Activated naive CD4-positive, alpha-beta T cell treated with anti-CD3 and anti-CD28 coated beads, Interleukin-2, amount 50 U/mL, for 24 hours (primary cell): ENCODE results near the gene ANKRD13A.

Source experiments
- H3K27ac Mint-ChIP-seq: one replicate; pipeline ENCODE4 v1.8.0; 2021; ENCODE audit warnings: mild to moderate bottlenecking, mixed read lengths
- H3K27me3 Mint-ChIP-seq: one replicate; pipeline ENCODE4 v1.8.0; 2021; ENCODE audit warnings: mixed read lengths
- H3K36me3 Mint-ChIP-seq: one replicate; pipeline ENCODE4 v1.8.0; 2021; ENCODE audit warnings: mixed read lengths
- H3K4me1 Mint-ChIP-seq: one replicate; pipeline ENCODE4 v1.8.0; 2021; ENCODE audit warnings: mixed read lengths
- H3K4me3 Mint-ChIP-seq: one replicate; pipeline ENCODE4 v1.8.0; 2021; ENCODE audit warnings: mild to moderate bottlenecking, mixed read lengths
- H3K9me3 Mint-ChIP-seq: one replicate; pipeline ENCODE4 v1.8.0; 2021; ENCODE audit warnings: mixed read lengths

The ANKRD13A gene

DNA sequence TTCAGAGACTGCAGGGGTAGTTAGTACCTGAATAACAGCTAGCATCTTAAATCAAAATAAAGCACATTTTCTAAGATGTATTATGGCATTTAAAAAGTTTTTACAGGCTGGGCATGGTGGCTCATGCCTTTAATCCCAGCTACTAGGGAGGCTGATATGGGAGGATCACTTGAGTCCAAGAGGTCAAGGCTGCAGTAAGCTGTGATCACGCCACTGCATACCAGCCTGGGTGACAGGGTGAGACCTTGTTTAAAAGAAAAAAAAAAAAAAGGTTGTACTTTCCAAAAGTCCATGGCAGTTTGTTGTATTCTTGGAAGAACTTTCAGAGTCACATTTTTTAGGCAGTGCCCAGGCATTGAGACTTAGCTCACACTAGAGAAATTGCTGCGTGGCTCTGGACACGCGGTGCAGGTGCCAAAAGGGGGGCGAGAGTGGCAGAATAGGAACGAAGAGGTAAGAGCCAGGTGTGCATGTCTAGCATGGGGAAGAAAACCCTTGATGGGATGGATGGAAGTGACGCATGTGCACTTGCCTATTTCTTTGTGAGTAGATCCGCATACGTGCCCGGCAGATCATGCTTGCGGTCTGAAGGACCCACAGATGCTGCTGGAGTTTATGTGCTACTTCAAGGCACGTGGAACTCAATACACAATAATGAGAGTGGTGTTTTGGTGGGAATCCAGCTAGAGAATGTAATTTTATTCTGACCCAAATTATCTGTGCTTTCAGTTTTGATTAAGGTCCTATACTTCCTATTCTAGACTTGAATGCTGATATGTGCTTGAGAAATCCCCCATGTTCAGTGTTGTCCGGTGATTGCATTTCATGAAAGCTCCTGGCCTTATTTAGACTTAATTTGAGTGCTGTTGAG is 11.9 kb downstream of the ANKRD13A start:
- no peaks in the 10 kb centered on the region for H3K27me3 Mint-ChIP-seq
- H3K36me3 Mint-ChIP-seq: peaks cover 6% of the 10 kb centered on the region
- peak overlapping the region; percentile 57 for H3K27ac Mint-ChIP-seq
- H3K4me3 Mint-ChIP-seq: no peak overlapping the region
- peaks cover 65% of the 10 kb centered on the region for H3K4me1 Mint-ChIP-seq
- no peaks in the 10 kb centered on the region for H3K9me3 Mint-ChIP-seq

DNA sequence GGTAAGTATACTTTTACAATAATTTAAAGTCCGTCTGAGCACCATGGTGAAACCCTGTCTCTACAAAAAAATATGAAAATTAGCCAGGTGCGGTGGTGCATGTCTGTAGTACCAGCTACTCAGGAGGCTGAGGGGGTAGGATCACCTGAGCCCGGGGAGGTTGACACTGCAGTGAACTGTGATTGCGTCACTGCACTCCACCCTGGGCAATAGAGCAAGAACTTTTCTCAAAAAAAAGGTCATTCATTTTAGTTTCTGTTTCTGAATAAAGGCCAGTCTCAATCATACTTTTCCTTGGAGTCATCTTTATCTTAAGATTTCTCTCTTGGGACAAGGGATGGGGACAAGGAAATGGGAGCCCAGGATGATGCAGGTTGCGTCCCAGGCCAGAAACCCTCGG is 12.9 kb downstream of the ANKRD13A start:
- H3K4me1 Mint-ChIP-seq: peaks cover 55% of the 10 kb centered on the region
- no peak overlapping the region for H3K4me3 Mint-ChIP-seq
- H3K27ac Mint-ChIP-seq: no peak overlapping the region
- H3K27me3 Mint-ChIP-seq: no peaks in the 10 kb centered on the region
- H3K9me3 Mint-ChIP-seq: no peaks in the 10 kb centered on the region
- peaks cover 6% of the 10 kb centered on the region for H3K36me3 Mint-ChIP-seq

- H3K4me3 Mint-ChIP-seq: no peak overlapping the region
- no peaks in the 10 kb centered on the region for H3K27me3 Mint-ChIP-seq
- H3K9me3 Mint-ChIP-seq: no peaks in the 10 kb centered on the region
- H3K36me3 Mint-ChIP-seq: peaks cover 6% of the 10 kb centered on the region
- peak overlapping the region; percentile 20 for H3K27ac Mint-ChIP-seq
- peaks cover 54% of the 10 kb centered on the region for H3K4me1 Mint-ChIP-seq
Measured at GRCh38 chr12:110012659-110013058, 13.4 kb downstream of the ANKRD13A start.

DNA sequence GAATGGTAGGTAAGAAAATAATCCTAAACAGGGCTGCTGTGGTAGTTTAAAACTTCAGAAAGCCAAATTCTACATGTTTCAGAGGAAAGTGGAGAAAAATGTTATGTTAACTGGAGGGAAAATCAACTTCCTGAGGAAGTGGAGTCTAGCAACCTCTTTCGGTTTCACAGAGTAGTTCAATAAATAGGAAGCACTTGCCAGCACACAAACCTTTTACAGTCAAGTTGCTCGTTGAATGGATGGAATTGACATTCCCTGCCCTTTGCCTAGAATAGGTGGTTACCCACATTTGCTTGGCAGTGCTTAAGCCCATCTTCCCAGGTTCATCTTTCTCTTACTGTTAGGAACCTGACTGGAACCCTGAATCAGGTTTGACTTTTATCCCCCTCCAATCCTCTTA is 15.9 kb downstream of the ANKRD13A start:
- H3K4me1 Mint-ChIP-seq: peaks cover 39% of the 10 kb centered on the region
- H3K27me3 Mint-ChIP-seq: no peaks in the 10 kb centered on the region
- no peaks in the 10 kb centered on the region for H3K9me3 Mint-ChIP-seq
- H3K4me3 Mint-ChIP-seq: peak overlapping the region; percentile 26
- H3K36me3 Mint-ChIP-seq: peaks cover 6% of the 10 kb centered on the region
- peak overlapping the region; percentile 68 for H3K27ac Mint-ChIP-seq

DNA sequence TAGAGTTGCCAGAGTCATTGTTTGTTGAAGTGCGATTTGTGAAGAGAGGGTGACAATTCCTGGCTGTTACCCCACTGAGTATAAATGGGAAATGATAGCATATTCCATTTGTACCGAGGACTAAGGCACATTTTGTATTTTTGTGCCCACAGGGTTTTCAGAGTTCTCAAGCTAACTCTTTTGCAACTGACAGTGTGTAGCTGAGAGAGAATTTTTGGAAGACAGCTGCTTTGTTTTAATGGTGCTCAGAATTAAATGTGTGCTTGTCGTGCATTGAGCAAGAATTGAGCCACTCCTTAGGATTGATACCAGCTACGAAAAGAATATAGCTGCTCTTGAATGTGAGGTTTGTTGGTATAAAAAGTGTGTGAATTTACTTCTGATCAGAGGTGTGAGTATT is 21.7 kb downstream of the ANKRD13A start:
- no peak overlapping the region for H3K27ac Mint-ChIP-seq
- H3K9me3 Mint-ChIP-seq: no peaks in the 10 kb centered on the region
- H3K4me1 Mint-ChIP-seq: no peaks in the 10 kb centered on the region
- H3K4me3 Mint-ChIP-seq: no peak overlapping the region
- peaks cover 9% of the 10 kb centered on the region for H3K36me3 Mint-ChIP-seq
- no peaks in the 10 kb centered on the region for H3K27me3 Mint-ChIP-seq

DNA sequence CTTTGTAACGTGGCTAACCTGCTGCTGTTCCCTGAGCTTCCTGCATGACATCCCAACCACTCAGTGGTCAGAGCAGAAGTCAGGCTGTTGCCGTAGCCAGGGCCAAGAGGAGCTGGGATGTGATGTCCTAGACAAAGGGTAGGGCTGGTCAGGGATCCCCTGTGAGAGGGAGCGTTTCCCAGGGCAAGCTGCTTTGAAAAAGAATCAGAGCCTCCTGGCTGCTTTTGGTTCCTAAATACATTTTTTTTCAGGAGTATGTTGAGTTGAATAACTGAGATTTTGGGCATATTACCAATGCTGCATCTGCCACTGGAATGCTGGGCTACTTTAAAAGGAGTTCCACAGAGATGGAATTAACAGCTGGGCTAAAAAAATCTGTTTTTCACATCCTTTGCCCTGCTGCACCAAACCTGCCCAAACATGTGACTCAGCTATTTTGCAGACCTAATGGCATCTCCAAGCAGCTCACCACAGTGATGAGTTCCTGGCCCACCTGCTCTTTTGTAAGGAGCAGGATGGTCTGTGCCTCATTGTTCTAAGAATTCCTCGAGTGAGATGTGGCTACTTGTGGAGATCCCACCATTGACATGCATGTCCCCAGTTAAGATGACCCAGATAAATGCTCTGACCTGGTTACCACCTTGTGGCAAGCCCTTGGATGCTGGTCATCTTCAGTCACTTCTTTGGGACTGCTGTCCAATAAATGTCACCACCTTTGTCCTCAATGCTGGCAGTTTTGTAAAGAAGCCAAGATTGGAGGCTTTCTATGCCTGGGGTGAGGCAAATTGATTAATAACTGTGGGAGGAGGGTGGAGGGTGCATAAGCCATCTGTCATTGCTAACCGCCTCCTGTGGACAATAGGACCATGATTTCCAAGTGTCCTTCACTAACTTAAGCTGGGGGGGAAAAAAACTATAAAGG is 24.1 kb downstream of the ANKRD13A start:
- Mint-ChIP-seq H3K27ac (no peak overlapping the region), H3K4me1 (peaks cover 6% of the 10 kb centered on the region), H3K27me3 (no peaks in the 10 kb centered on the region), H3K36me3 (peaks cover 12% of the 10 kb centered on the region), H3K4me3 (no peak overlapping the region), H3K9me3 (no peaks in the 10 kb centered on the region)

DNA sequence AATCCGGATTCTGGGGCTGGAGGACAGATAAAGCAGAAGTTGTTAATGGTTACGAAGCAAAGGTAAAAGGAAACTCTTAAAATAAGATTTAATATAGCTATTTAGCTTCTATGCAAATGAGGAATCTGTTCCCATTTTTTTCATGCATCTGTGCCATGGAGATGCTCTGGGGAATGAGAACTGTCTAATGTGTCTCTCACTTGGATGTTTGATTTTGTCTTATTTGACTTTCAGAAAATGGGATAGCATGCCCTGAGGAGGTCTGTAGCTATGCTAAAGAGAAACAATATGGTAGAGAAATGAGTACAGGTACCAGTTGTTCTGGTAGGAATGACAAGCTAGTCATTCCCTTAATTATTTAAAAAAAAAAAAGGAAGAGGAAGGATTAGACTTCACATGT is 24.8 kb downstream of the ANKRD13A start:
- H3K36me3 Mint-ChIP-seq: peaks cover 10% of the 10 kb centered on the region
- no peak overlapping the region for H3K4me3 Mint-ChIP-seq
- H3K9me3 Mint-ChIP-seq: no peaks in the 10 kb centered on the region
- no peak overlapping the region for H3K27ac Mint-ChIP-seq
- H3K4me1 Mint-ChIP-seq: peaks cover 6% of the 10 kb centered on the region
- no peaks in the 10 kb centered on the region for H3K27me3 Mint-ChIP-seq

GRCh38 chr12:110028323-110028722 is 29.1 kb downstream of the ANKRD13A start:
- H3K9me3 Mint-ChIP-seq: no peaks in the 10 kb centered on the region
- H3K4me1 Mint-ChIP-seq: peaks cover 6% of the 10 kb centered on the region
- H3K27me3 Mint-ChIP-seq: no peaks in the 10 kb centered on the region
- peaks cover 6% of the 10 kb centered on the region for H3K36me3 Mint-ChIP-seq
- H3K27ac Mint-ChIP-seq: no peak overlapping the region
- H3K4me3 Mint-ChIP-seq: no peak overlapping the region

DNA sequence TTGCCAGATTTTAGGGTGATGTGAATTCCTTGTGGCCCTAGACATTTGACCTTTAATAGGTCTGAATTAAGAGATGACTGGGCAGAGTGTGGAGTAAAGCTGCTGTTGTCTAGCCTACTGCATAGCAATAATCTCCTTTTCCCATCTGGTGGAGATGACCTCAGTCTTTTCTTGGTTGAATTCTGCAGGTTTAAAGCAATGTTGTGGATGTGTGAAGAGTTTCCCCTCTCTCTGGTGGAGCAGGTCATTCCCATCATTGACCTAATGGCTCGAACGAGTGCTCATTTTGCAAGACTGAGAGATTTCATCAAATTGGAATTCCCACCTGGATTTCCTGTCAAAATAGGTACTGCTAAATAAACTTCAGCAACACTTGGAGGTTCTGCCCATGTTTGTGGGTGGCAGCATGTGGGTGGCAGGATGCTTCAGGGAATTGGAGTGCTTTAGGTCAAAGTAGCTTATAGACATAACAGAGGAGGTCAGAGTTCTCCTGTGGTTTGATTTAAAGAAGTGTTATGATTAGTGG is 30.1 kb downstream of the ANKRD13A start:
- H3K4me3 Mint-ChIP-seq: no peak overlapping the region
- H3K9me3 Mint-ChIP-seq: no peaks in the 10 kb centered on the region
- H3K27me3 Mint-ChIP-seq: no peaks in the 10 kb centered on the region
- H3K27ac Mint-ChIP-seq: no peak overlapping the region
- peaks cover 6% of the 10 kb centered on the region for H3K4me1 Mint-ChIP-seq
- H3K36me3 Mint-ChIP-seq: peaks cover 8% of the 10 kb centered on the region

GRCh38 chr12:110033888-110034287 is 34.7 kb downstream of the ANKRD13A start:
- Mint-ChIP-seq H3K4me1 (peaks cover 4% of the 10 kb centered on the region), H3K36me3 (peaks cover 20% of the 10 kb centered on the region), H3K27me3 (no peaks in the 10 kb centered on the region), H3K4me3 (no peak overlapping the region), H3K27ac (peak overlapping the region; percentile 23), H3K9me3 (no peaks in the 10 kb centered on the region)

DNA sequence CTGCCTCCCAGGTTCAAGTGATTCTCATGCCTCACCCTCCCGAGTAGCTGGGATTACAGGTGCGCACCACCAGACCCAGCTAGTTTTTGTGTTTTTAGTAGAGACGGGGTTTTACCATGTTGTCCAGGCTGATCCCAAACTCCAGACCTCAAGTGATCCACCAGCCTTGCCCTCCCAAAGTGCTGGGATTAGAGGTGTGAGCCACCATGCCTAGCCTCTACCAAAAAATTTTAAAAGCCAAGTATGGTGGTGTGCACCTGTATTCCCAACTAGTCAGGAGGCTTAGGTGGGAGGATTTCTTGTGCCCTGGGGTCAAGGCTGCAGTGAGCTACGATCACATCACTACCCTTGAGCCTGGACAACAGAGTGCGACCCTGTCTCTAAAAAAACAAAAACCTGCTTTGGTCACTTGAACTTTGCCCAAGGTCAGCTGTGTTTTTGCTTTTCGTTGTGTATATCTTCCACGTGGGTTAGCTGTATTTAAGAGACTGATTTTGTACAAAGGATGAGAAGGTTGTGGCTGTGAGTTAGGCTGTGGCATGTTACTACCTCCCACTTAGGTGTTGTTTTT is 36.4 kb downstream of the ANKRD13A start:
- Mint-ChIP-seq H3K27ac (peak overlapping the region; percentile 76), H3K36me3 (peaks cover 20% of the 10 kb centered on the region), H3K4me1 (peaks cover 20% of the 10 kb centered on the region), H3K4me3 (no peak overlapping the region), H3K9me3 (no peaks in the 10 kb centered on the region), H3K27me3 (no peaks in the 10 kb centered on the region)

GRCh38 chr12:110037315-110037714 is 38.1 kb downstream of the ANKRD13A start:
- no peaks in the 10 kb centered on the region for H3K27me3 Mint-ChIP-seq
- no peak overlapping the region for H3K4me3 Mint-ChIP-seq
- peaks cover 22% of the 10 kb centered on the region for H3K4me1 Mint-ChIP-seq
- peaks cover 20% of the 10 kb centered on the region for H3K36me3 Mint-ChIP-seq
- no peak overlapping the region for H3K27ac Mint-ChIP-seq
- no peaks in the 10 kb centered on the region for H3K9me3 Mint-ChIP-seq

GRCh38 chr12:110038741-110039084 is 39.5 kb downstream of the ANKRD13A start:
- Mint-ChIP-seq H3K27ac (peak overlapping the region; percentile 75), H3K36me3 (peaks cover 17% of the 10 kb centered on the region), H3K4me1 (peaks cover 33% of the 10 kb centered on the region), H3K9me3 (no peaks in the 10 kb centered on the region), H3K4me3 (no peak overlapping the region), H3K27me3 (no peaks in the 10 kb centered on the region)

GRCh38 chr12:110039085-110039807 is 40.0 kb downstream of the ANKRD13A start:
- Mint-ChIP-seq H3K9me3 (no peaks in the 10 kb centered on the region), H3K27ac (peak overlapping the region; percentile 75), H3K4me3 (no peak overlapping the region), H3K27me3 (no peaks in the 10 kb centered on the region), H3K4me1 (peaks cover 36% of the 10 kb centered on the region), H3K36me3 (peaks cover 17% of the 10 kb centered on the region)

- Mint-ChIP-seq H3K27ac (no peak overlapping the region), H3K9me3 (no peaks in the 10 kb centered on the region), H3K4me3 (no peak overlapping the region), H3K4me1 (peaks cover 49% of the 10 kb centered on the region), H3K36me3 (peaks cover 5% of the 10 kb centered on the region), H3K27me3 (no peaks in the 10 kb centered on the region)
Measured at GRCh38 chr12:110042264-110042663, 43.0 kb downstream of the ANKRD13A start.
